IMR-90 (cell line): ENCODE results near the gene DGKD.

Experiments used
- BHLHE40 ChIP-seq: fragments of 150-350 bp; IDR thresholded peaks from 2 replicates; pipeline ENCODE4 v1.6.1; 2016; ENCODE audit warnings: mild to moderate bottlenecking, low read depth, low read length
- FOS ChIP-seq: fragments of 150-350 bp; IDR thresholded peaks from 2 replicates; pipeline ENCODE4 v1.6.1; 2016; ENCODE audit warnings: low read depth, low read length
- MAZ ChIP-seq: IDR thresholded peaks from 2 replicates; pipeline ENCODE4 v1.6.1; 2012; ENCODE audit warnings: low read depth, mild to moderate bottlenecking, low read length, improper control_type of control experiment, moderate library complexity, borderline replicate concordance
- MXI1 ChIP-seq: IDR thresholded peaks from 2 replicates; pipeline ENCODE4 v1.6.1; 2012; ENCODE audit warnings: low read depth, mild to moderate bottlenecking, low read length, moderate library complexity, borderline replicate concordance
- NFE2L2 ChIP-seq: fragments of 150-350 bp; IDR thresholded peaks from 2 replicates; pipeline ENCODE4 v1.6.1; 2016; ENCODE audit warnings: low read depth, mild to moderate bottlenecking, low read length
- POLR2A ChIP-seq: IDR thresholded peaks from 2 replicates; pipeline ENCODE4 v1.6.1; 2012; ENCODE audit warnings: mild to moderate bottlenecking, low read depth, low read length
- RAD21 ChIP-seq: IDR thresholded peaks from 2 replicates; pipeline ENCODE4 v1.6.1; 2012; ENCODE audit warnings: low read length, improper control_type of control experiment
- RCOR1 ChIP-seq: IDR thresholded peaks from 2 replicates; pipeline ENCODE4 v1.6.1; 2012; ENCODE audit warnings: mild to moderate bottlenecking, low read length, improper control_type of control experiment; ENCODE audit not compliant: insufficient replicate concordance
- SMC3 ChIP-seq: fragments of 150-350 bp; IDR thresholded peaks from 2 replicates; pipeline ENCODE4 v1.6.1; 2016; ENCODE audit warnings: low read depth, mild to moderate bottlenecking, antibody characterized with exemption, low read length, moderate library complexity
- TF ChIP-seq, protein P1 (sequence below): conservative IDR thresholded peaks from 2 replicates; pipeline ENCODE4 v1.5.1; 2012; ENCODE audit warnings: mild to moderate bottlenecking, low read depth, low read length, improper control_type of control experiment
- TF ChIP-seq, protein P2 (sequence below): fragments of 150-350 bp; IDR thresholded peaks from 2 replicates; pipeline ENCODE4 v1.6.1; 2016; ENCODE audit warnings: low read depth, mild to moderate bottlenecking, low read length, moderate library complexity, borderline replicate concordance
- TF ChIP-seq, protein P3 (sequence below): fragments of 150-350 bp; IDR thresholded peaks from 2 replicates; pipeline ENCODE4 v1.6.1; 2017; ENCODE audit warnings: mild to moderate bottlenecking, antibody characterized with exemption, low read length, low read depth

DNA sequence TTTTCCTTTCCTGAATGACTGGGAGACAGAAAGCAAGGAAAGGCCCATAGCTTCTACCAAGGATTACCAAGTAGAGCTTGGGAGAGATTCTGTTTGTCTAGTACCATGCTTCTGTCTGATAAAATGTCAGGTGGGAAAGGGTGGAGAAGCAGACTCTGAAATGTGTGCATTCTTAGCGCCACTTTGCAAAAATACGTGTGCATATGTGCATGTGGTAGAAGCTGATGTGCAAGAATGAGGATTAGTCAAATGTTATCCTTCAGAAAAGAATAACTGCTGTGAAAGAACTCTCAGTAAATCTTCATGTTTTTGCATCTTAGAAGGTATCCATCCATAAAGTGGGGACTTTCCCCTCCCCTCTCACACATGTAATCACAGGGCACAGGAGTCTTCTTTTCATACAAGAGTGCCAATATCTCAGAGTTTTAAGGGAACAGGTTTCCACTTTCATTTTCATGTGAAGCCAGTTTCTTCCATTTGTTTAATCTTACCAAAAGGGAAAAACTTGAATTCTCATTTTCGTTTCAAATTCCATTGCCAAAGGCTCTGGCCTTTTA lies 15.4 kb upstream of the DGKD start:
- TF ChIP-seq, protein P1, sequence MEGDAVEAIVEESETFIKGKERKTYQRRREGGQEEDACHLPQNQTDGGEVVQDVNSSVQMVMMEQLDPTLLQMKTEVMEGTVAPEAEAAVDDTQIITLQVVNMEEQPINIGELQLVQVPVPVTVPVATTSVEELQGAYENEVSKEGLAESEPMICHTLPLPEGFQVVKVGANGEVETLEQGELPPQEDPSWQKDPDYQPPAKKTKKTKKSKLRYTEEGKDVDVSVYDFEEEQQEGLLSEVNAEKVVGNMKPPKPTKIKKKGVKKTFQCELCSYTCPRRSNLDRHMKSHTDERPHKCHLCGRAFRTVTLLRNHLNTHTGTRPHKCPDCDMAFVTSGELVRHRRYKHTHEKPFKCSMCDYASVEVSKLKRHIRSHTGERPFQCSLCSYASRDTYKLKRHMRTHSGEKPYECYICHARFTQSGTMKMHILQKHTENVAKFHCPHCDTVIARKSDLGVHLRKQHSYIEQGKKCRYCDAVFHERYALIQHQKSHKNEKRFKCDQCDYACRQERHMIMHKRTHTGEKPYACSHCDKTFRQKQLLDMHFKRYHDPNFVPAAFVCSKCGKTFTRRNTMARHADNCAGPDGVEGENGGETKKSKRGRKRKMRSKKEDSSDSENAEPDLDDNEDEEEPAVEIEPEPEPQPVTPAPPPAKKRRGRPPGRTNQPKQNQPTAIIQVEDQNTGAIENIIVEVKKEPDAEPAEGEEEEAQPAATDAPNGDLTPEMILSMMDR: no peak
- TF ChIP-seq POLR2A (no peak), MXI1 (no peak), BHLHE40 (no peak), FOS (no peak), SMC3 (no peak), NFE2L2 (no peak), RAD21 (no peak), RCOR1 (no peak), MAZ (no peak)
- TF ChIP-seq, protein P2, sequence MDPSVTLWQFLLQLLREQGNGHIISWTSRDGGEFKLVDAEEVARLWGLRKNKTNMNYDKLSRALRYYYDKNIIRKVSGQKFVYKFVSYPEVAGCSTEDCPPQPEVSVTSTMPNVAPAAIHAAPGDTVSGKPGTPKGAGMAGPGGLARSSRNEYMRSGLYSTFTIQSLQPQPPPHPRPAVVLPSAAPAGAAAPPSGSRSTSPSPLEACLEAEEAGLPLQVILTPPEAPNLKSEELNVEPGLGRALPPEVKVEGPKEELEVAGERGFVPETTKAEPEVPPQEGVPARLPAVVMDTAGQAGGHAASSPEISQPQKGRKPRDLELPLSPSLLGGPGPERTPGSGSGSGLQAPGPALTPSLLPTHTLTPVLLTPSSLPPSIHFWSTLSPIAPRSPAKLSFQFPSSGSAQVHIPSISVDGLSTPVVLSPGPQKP: no peak
- TF ChIP-seq, protein P3, sequence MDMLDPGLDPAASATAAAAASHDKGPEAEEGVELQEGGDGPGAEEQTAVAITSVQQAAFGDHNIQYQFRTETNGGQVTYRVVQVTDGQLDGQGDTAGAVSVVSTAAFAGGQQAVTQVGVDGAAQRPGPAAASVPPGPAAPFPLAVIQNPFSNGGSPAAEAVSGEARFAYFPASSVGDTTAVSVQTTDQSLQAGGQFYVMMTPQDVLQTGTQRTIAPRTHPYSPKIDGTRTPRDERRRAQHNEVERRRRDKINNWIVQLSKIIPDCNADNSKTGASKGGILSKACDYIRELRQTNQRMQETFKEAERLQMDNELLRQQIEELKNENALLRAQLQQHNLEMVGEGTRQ: no peak
